HEK293 (cell line): Measurements from ENCODE around the gene ATP1A3.
A peak's percentile ranks its signal among the peaks of the same experiment; 100 is the strongest.

Experiments
- CTCF ChIA-PET: fragments of 350-600 bp; formaldehyde crosslinking; extraction: SDS; loops from one replicate; lab custom pipeline; 2021; ENCODE audit warnings: antibody characterized with exemption; lab: Yijun Ruan, JAX
- POLR2A ChIA-PET: fragments of 300-600 bp; formaldehyde crosslinking; extraction: SDS; loops from one replicate; lab custom pipeline; 2020; ENCODE audit warnings: antibody characterized with exemption, inconsistent platforms; lab: Yijun Ruan, JAX
- H3K27ac ChIP-seq: fragments of 200-500 bp; sonication (Bioruptor generic); 2 replicates; pipeline ENCODE4 v1.5.1; 2014; ENCODE audit warnings: low read depth, low read length, control low read depth, inconsistent platforms; ENCODE audit errors: extremely low read depth
- H3K36me3 ChIP-seq, 2 experiments: fragments of 200-500 bp in 1 of 2; sonication (Bioruptor generic) in 1 of 2; 1 replicate in 1 of 2; 2 replicates in 1 of 2; pipeline ENCODE4 v1.5.1; 2014 to 2017; ENCODE audit warnings: inconsistent platforms in 2 of 2, low read length in 2 of 2; ENCODE audit not compliant: control insufficient read depth in 2 of 2, insufficient read depth in 1 of 2
- H3K4me1 ChIP-seq: fragments of 200-500 bp; sonication (Bioruptor generic); 2 replicates; pipeline ENCODE4 v1.5.1; 2014; ENCODE audit warnings: mild to moderate bottlenecking, low read length, inconsistent platforms; ENCODE audit not compliant: control insufficient read depth, insufficient read depth
- H3K4me3 ChIP-seq: 2 replicates; pipeline ENCODE4 v1.5.1; 2011; ENCODE audit warnings: low read depth, mild to moderate bottlenecking, control low read depth, low read length, moderate library complexity
- H3K9me3 ChIP-seq: fragments of 200-500 bp; sonication (Bioruptor generic); 2 replicates; pipeline ENCODE4 v1.5.1; 2014; ENCODE audit warnings: low read depth, low read length, inconsistent platforms; ENCODE audit not compliant: control insufficient read depth, insufficient read depth
- GFI1B ChIP-seq: fragments of 450-650 bp; formaldehyde crosslinking; IDR thresholded peaks from 2 replicates; pipeline ENCODE4 v1.5.1; 2016; ENCODE audit warnings: missing biosample characterization, missing genetic modification characterization
- GLIS1 ChIP-seq: fragments of 450-650 bp; formaldehyde crosslinking; IDR thresholded peaks from 2 replicates; pipeline ENCODE4 v1.5.1; 2016; ENCODE audit warnings: missing biosample characterization, missing genetic modification characterization
- KLF1 ChIP-seq: fragments of 450-650 bp; formaldehyde crosslinking; IDR thresholded peaks from 2 replicates; pipeline ENCODE4 v1.5.1; 2016; ENCODE audit warnings: missing biosample characterization, missing genetic modification characterization
- RBAK ChIP-seq: fragments of 450-650 bp; formaldehyde crosslinking; IDR thresholded peaks from 2 replicates; pipeline ENCODE4 v1.5.1; 2016; ENCODE audit warnings: missing biosample characterization, missing genetic modification characterization
- SCRT2 ChIP-seq: fragments of 450-650 bp; formaldehyde crosslinking; IDR thresholded peaks from 2 replicates; pipeline ENCODE4 v1.5.1; 2016; ENCODE audit warnings: missing biosample characterization, missing genetic modification characterization
- SP7 ChIP-seq: fragments of 450-650 bp; formaldehyde crosslinking; IDR thresholded peaks from 2 replicates; pipeline ENCODE4 v1.5.1; 2016; ENCODE audit warnings: missing biosample characterization, missing genetic modification characterization
- YY2 ChIP-seq: fragments of 450-650 bp; formaldehyde crosslinking; IDR thresholded peaks from 2 replicates; pipeline ENCODE4 v1.5.1; 2016; ENCODE audit warnings: missing biosample characterization, missing genetic modification characterization
- ZBTB17 ChIP-seq: fragments of 450-650 bp; formaldehyde crosslinking; IDR thresholded peaks from 2 replicates; pipeline ENCODE4 v1.5.1; 2016; ENCODE audit warnings: missing biosample characterization, missing genetic modification characterization
- ZBTB20 ChIP-seq: fragments of 450-650 bp; formaldehyde crosslinking; IDR thresholded peaks from 2 replicates; pipeline ENCODE4 v1.5.1; 2016; ENCODE audit warnings: missing biosample characterization, missing genetic modification characterization
- ZBTB8A ChIP-seq: fragments of 450-650 bp; formaldehyde crosslinking; IDR thresholded peaks from 2 replicates; pipeline ENCODE4 v1.5.1; 2016; ENCODE audit warnings: missing biosample characterization, missing genetic modification characterization
- ZEB2 ChIP-seq: fragments of 450-650 bp; formaldehyde crosslinking; IDR thresholded peaks from 2 replicates; pipeline ENCODE4 v1.5.1; 2016; ENCODE audit warnings: missing biosample characterization, missing genetic modification characterization
- ZFP69B ChIP-seq: fragments of 450-650 bp; formaldehyde crosslinking; IDR thresholded peaks from 2 replicates; pipeline ENCODE4 v1.5.1; 2016; ENCODE audit warnings: missing biosample characterization, missing genetic modification characterization
- ZNF114 ChIP-seq: fragments of 450-650 bp; formaldehyde crosslinking; IDR thresholded peaks from 2 replicates; pipeline ENCODE4 v1.5.0; 2017; ENCODE audit warnings: missing biosample characterization, missing genetic modification characterization
- ZNF121 ChIP-seq: fragments of 450-650 bp; formaldehyde crosslinking; IDR thresholded peaks from 2 replicates; pipeline ENCODE4 v1.5.1; 2016; ENCODE audit warnings: missing biosample characterization, missing genetic modification characterization
- ZNF155 ChIP-seq: fragments of 450-650 bp; formaldehyde crosslinking; IDR thresholded peaks from 2 replicates; pipeline ENCODE4 v1.5.1; 2016; ENCODE audit warnings: missing biosample characterization, missing genetic modification characterization
- ZNF23 ChIP-seq: fragments of 450-650 bp; formaldehyde crosslinking; IDR thresholded peaks from 2 replicates; pipeline ENCODE4 v1.5.1; 2016; ENCODE audit warnings: missing biosample characterization, missing genetic modification characterization, borderline replicate concordance
- ZNF302 ChIP-seq: fragments of 450-650 bp; formaldehyde crosslinking; IDR thresholded peaks from 2 replicates; pipeline ENCODE4 v1.5.1; 2016; ENCODE audit warnings: missing biosample characterization, missing genetic modification characterization, low read depth
- ZNF416 ChIP-seq: fragments of 450-650 bp; formaldehyde crosslinking; IDR thresholded peaks from 2 replicates; pipeline ENCODE4 v1.5.1; 2016; ENCODE audit warnings: missing biosample characterization, missing genetic modification characterization
- ZXDB ChIP-seq: fragments of 450-650 bp; formaldehyde crosslinking; IDR thresholded peaks from 2 replicates; pipeline ENCODE4 v1.5.1; 2016; ENCODE audit warnings: missing biosample characterization, missing genetic modification characterization
- TF ChIP-seq, protein P1 (sequence below): fragments of 450-650 bp; formaldehyde crosslinking; IDR thresholded peaks from 2 replicates; pipeline ENCODE4 v1.5.1; 2016; ENCODE audit warnings: missing biosample characterization, missing genetic modification characterization
- TF ChIP-seq, protein P2 (sequence below): sonication (generic); formaldehyde crosslinking; IDR thresholded peaks from 2 replicates; pipeline ENCODE4 v1.8.1; 2022; ENCODE audit warnings: mild to moderate bottlenecking, moderate library complexity, missing genetic modification reagents
- TF ChIP-seq, protein P3 (sequence below): fragments of 450-650 bp; formaldehyde crosslinking; IDR thresholded peaks from 2 replicates; pipeline ENCODE4 v1.5.1; 2016; ENCODE audit warnings: missing biosample characterization, missing genetic modification characterization
- TF ChIP-seq, protein P4 (sequence below): fragments of 450-650 bp; formaldehyde crosslinking; IDR thresholded peaks from 2 replicates; pipeline ENCODE4 v1.5.1; 2016; ENCODE audit warnings: missing biosample characterization, missing genetic modification characterization
- TF ChIP-seq, protein P5 (sequence below): fragments of 450-650 bp; formaldehyde crosslinking; IDR thresholded peaks from 2 replicates; pipeline ENCODE4 v1.5.1; 2016; ENCODE audit warnings: missing biosample characterization, missing genetic modification characterization
- TF ChIP-seq, protein P6 (sequence below): fragments of 450-650 bp; formaldehyde crosslinking; IDR thresholded peaks from 2 replicates; pipeline ENCODE4 v1.5.1; 2016; ENCODE audit warnings: missing biosample characterization, missing genetic modification characterization
- TF ChIP-seq, protein P7 (sequence below): fragments of 450-650 bp; formaldehyde crosslinking; IDR thresholded peaks from 2 replicates; pipeline ENCODE4 v1.5.1; 2016; ENCODE audit warnings: missing biosample characterization, missing genetic modification characterization

The ATP1A3 gene

DNA sequence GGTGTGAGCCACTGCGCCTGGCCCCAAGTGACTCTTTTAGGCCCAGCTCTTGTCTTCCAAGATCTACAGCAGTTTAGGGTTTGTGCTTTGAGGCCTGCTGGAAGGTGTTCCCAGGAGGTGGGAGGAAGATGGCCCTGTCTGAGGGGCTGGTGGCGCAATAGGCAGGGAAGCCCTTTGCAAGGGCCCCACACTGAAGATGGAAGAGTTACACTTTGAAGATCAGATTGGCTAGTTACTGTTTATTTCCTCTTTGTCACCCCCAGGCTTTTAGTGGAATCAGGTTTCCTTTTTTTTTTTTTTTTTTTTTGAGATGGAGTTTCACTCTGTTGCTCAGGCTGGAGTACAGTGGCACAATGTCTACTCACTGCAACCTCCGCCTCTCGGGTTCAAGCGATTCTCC lies 33.1 kb downstream of the ATP1A3 start:
- peaks cover 5 to 13% of the 10 kb centered on the region in 2 experiments; a peak in 1 of 3 replicates for H3K36me3 ChIP-seq
- H3K9me3 ChIP-seq: no peaks in the 10 kb centered on the region
- H3K27ac ChIP-seq: 0 out of 2 replicates have a peak overlapping the region, but pooled peaks have one; percentile 13
- CTCF ChIA-PET: interaction anchor here (0.6 to 2.0 kb wide), 3 partner anchors 62 to 592 kb away, joined by 3 to 8 read pairs (median 3); no protein-coding TSS in a partner anchor
- H3K4me3 ChIP-seq: no peak overlapping the region
- POLR2A ChIA-PET: interaction anchor here (0.8 kb wide), 1 partner anchor 33 kb away, joined by 5 read pairs; no protein-coding TSS in a partner anchor
- peaks cover 10% of the 10 kb centered on the region for H3K4me1 ChIP-seq
- no peak for TF ChIP-seq ZNF302 (tag by site-specific recombination)
- TF ChIP-seq, protein P1, sequence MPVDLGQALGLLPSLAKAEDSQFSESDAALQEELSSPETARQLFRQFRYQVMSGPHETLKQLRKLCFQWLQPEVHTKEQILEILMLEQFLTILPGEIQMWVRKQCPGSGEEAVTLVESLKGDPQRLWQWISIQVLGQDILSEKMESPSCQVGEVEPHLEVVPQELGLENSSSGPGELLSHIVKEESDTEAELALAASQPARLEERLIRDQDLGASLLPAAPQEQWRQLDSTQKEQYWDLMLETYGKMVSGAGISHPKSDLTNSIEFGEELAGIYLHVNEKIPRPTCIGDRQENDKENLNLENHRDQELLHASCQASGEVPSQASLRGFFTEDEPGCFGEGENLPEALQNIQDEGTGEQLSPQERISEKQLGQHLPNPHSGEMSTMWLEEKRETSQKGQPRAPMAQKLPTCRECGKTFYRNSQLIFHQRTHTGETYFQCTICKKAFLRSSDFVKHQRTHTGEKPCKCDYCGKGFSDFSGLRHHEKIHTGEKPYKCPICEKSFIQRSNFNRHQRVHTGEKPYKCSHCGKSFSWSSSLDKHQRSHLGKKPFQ (tag by site-specific recombination): peak; percentile 52; the same call in 1 of the 2 replicates
- peak; percentile 70 for TF ChIP-seq GLIS1 (tag by site-specific recombination)
- no peak for TF ChIP-seq ZNF155 (tag by site-specific recombination)
- TF ChIP-seq ZBTB20 (tag by site-specific recombination): peak; percentile 67
- TF ChIP-seq KLF1 (tag by site-specific recombination): no peak
- TF ChIP-seq, protein P2, sequence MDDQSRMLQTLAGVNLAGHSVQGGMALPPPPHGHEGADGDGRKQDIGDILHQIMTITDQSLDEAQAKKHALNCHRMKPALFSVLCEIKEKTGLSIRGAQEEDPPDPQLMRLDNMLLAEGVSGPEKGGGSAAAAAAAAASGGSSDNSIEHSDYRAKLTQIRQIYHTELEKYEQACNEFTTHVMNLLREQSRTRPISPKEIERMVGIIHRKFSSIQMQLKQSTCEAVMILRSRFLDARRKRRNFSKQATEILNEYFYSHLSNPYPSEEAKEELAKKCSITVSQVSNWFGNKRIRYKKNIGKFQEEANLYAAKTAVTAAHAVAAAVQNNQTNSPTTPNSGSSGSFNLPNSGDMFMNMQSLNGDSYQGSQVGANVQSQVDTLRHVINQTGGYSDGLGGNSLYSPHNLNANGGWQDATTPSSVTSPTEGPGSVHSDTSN: no peak
- TF ChIP-seq, protein P3, sequence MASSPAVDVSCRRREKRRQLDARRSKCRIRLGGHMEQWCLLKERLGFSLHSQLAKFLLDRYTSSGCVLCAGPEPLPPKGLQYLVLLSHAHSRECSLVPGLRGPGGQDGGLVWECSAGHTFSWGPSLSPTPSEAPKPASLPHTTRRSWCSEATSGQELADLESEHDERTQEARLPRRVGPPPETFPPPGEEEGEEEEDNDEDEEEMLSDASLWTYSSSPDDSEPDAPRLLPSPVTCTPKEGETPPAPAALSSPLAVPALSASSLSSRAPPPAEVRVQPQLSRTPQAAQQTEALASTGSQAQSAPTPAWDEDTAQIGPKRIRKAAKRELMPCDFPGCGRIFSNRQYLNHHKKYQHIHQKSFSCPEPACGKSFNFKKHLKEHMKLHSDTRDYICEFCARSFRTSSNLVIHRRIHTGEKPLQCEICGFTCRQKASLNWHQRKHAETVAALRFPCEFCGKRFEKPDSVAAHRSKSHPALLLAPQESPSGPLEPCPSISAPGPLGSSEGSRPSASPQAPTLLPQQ (tag by site-specific recombination): peak; percentile 77
- TF ChIP-seq ZFP69B (tag by site-specific recombination): peak; percentile 88
- TF ChIP-seq, protein P4, sequence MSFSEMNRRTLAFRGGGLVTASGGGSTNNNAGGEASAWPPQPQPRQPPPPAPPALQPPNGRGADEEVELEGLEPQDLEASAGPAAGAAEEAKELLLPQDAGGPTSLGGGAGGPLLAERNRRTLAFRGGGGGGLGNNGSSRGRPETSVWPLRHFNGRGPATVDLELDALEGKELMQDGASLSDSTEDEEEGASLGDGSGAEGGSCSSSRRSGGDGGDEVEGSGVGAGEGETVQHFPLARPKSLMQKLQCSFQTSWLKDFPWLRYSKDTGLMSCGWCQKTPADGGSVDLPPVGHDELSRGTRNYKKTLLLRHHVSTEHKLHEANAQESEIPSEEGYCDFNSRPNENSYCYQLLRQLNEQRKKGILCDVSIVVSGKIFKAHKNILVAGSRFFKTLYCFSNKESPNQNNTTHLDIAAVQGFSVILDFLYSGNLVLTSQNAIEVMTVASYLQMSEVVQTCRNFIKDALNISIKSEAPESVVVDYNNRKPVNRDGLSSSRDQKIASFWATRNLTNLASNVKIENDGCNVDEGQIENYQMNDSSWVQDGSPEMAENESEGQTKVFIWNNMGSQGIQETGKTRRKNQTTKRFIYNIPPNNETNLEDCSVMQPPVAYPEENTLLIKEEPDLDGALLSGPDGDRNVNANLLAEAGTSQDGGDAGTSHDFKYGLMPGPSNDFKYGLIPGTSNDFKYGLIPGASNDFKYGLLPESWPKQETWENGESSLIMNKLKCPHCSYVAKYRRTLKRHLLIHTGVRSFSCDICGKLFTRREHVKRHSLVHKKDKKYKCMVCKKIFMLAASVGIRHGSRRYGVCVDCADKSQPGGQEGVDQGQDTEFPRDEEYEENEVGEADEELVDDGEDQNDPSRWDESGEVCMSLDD (tag by site-specific recombination): no peak
- TF ChIP-seq SP7: peak; percentile 22; the same call in 1 of the 2 replicates
- 0 out of 2 replicates have a peak, but pooled peaks have one; percentile 12 for TF ChIP-seq SCRT2 (tag by site-specific recombination)
- peak; percentile 71 for TF ChIP-seq ZBTB17 (tag by site-specific recombination)
- 0 out of 2 replicates have a peak, but pooled peaks have one; percentile 13 for TF ChIP-seq ZBTB8A
- TF ChIP-seq GFI1B (tag by site-specific recombination): no peak
- no peak for TF ChIP-seq ZNF416 (tag by site-specific recombination)
- TF ChIP-seq ZEB2 (tag by site-specific recombination): 0 out of 2 replicates have a peak, but pooled peaks have one; percentile 17
- TF ChIP-seq, protein P5, sequence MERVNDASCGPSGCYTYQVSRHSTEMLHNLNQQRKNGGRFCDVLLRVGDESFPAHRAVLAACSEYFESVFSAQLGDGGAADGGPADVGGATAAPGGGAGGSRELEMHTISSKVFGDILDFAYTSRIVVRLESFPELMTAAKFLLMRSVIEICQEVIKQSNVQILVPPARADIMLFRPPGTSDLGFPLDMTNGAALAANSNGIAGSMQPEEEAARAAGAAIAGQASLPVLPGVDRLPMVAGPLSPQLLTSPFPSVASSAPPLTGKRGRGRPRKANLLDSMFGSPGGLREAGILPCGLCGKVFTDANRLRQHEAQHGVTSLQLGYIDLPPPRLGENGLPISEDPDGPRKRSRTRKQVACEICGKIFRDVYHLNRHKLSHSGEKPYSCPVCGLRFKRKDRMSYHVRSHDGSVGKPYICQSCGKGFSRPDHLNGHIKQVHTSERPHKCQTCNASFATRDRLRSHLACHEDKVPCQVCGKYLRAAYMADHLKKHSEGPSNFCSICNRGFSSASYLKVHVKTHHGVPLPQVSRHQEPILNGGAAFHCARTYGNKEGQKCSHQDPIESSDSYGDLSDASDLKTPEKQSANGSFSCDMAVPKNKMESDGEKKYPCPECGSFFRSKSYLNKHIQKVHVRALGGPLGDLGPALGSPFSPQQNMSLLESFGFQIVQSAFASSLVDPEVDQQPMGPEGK (tag by site-specific recombination): peak; percentile 69
- no peak for TF ChIP-seq RBAK (tag by site-specific recombination)
- no peak for TF ChIP-seq ZNF121 (tag by site-specific recombination)
- TF ChIP-seq ZNF23 (tag by site-specific recombination): no peak
- peak; percentile 33; the same call in 1 of the 2 replicates for TF ChIP-seq ZXDB (tag by site-specific recombination)
- TF ChIP-seq YY2 (tag by site-specific recombination): peak; percentile 55; the same call in 1 of the 2 replicates
- TF ChIP-seq, protein P6, sequence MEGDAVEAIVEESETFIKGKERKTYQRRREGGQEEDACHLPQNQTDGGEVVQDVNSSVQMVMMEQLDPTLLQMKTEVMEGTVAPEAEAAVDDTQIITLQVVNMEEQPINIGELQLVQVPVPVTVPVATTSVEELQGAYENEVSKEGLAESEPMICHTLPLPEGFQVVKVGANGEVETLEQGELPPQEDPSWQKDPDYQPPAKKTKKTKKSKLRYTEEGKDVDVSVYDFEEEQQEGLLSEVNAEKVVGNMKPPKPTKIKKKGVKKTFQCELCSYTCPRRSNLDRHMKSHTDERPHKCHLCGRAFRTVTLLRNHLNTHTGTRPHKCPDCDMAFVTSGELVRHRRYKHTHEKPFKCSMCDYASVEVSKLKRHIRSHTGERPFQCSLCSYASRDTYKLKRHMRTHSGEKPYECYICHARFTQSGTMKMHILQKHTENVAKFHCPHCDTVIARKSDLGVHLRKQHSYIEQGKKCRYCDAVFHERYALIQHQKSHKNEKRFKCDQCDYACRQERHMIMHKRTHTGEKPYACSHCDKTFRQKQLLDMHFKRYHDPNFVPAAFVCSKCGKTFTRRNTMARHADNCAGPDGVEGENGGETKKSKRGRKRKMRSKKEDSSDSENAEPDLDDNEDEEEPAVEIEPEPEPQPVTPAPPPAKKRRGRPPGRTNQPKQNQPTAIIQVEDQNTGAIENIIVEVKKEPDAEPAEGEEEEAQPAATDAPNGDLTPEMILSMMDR (tag by site-specific recombination): no peak
- no peak for TF ChIP-seq ZNF114
- TF ChIP-seq, protein P7, sequence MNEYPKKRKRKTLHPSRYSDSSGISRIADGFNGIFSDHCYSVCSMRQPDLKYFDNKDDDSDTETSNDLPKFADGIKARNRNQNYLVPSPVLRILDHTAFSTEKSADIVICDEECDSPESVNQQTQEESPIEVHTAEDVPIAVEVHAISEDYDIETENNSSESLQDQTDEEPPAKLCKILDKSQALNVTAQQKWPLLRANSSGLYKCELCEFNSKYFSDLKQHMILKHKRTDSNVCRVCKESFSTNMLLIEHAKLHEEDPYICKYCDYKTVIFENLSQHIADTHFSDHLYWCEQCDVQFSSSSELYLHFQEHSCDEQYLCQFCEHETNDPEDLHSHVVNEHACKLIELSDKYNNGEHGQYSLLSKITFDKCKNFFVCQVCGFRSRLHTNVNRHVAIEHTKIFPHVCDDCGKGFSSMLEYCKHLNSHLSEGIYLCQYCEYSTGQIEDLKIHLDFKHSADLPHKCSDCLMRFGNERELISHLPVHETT (tag by site-specific recombination): no peak
